ENCODE results near the gene INO80. TPM values are rescaled to one million over a fixed set of nuclear protein-coding genes. Genes with fewer than 3 reads are reported as not detected.

The INO80 gene
- total RNA-seq, 1 experiment from 2014 or later, result 38.4 TPM

- no TSS peak for BruUV-seq (replicated peaks)
- H3K4me3 ChIP-seq (ENCODE audit: low read length), result no peak overlapping the region
- ATAC-seq (no peak), DNase-seq (no peak)
- no peaks in the 10 kb centered on the region for H3K27me3 ChIP-seq (ENCODE audit: low read length)
- no peak overlapping the region for H3K27ac ChIP-seq (ENCODE audit: low read length)
- CTCF ChIA-PET, result no interaction called here
- H3K79me2 ChIP-seq (ENCODE audit: low read length), result no peaks in the 10 kb centered on the region
- no peaks in the 10 kb centered on the region for H4K20me1 ChIP-seq (ENCODE audit: low read length)
- H3K36me3 ChIP-seq (ENCODE audit: low read depth, low read length), result peaks cover 69% of the 10 kb centered on the region
- H2AFZ ChIP-seq (ENCODE audit: low read length), result no peak overlapping the region
- H3F3A ChIP-seq (ENCODE audit: low read length, unreplicated experiment), result no peaks in the 10 kb centered on the region
- TF ChIP-seq CTCF (conservative IDR thresholded peaks at IDR 0.05; ENCODE audit: low read depth, low read length) (no peak), EZH2phosphoT487 (IDR thresholded peaks at IDR 0.05; ENCODE audit: borderline replicate concordance, low read length) (no peak), EZH2 (IDR thresholded peaks at IDR 0.05; ENCODE audit: low read length, unreplicated experiment) (no peak)
- no peak overlapping the region for H3K9ac ChIP-seq (ENCODE audit: low read length)
- H3K4me2 ChIP-seq (ENCODE audit: low read length), result no peak overlapping the region
- intact Hi-C loops (cut with micrococcal nuclease), result no loop called here
- POLR2A ChIA-PET (ENCODE audit: unreplicated experiment), result no interaction called here
- H3K9me2 ChIP-seq (replicated peaks; ENCODE audit: low read length), result no peaks in the 10 kb centered on the region
- no peaks in the 10 kb centered on the region for H3K9me3 ChIP-seq (ENCODE audit: low read length)
- H3K4me1 ChIP-seq (ENCODE audit: insufficient read depth, low read length), result no peaks in the 10 kb centered on the region
These were observed 60.4 kb downstream of the INO80 start for GRCh38 chr15:41055706-41056105.

- POLR2A ChIA-PET (ENCODE audit: unreplicated experiment), result no interaction called here
These were observed 64.9 kb downstream of the INO80 start for GRCh38 chr15:41051139-41051538.

GRCh38 chr15:41048852-41049251 lies 67.2 kb downstream of the INO80 start:
- no peak overlapping the region for H3K27ac ChIP-seq (ENCODE audit: low read length)
- no peak for TF ChIP-seq EZH2phosphoT487 (IDR thresholded peaks at IDR 0.05; ENCODE audit: borderline replicate concordance, low read length)
- TF ChIP-seq CTCF (conservative IDR thresholded peaks at IDR 0.05; ENCODE audit: low read depth, low read length), result no peak
- no peak for TF ChIP-seq EZH2 (IDR thresholded peaks at IDR 0.05; ENCODE audit: low read length, unreplicated experiment)
- DNase-seq (no peak), ATAC-seq (no peak)
- H3K9me3 ChIP-seq (ENCODE audit: low read length), result no peaks in the 10 kb centered on the region
- H3K27me3 ChIP-seq (ENCODE audit: low read length), result no peaks in the 10 kb centered on the region
- no peak overlapping the region for H3K4me2 ChIP-seq (ENCODE audit: low read length)
- intact Hi-C loops (cut with micrococcal nuclease), result no loop called here
- no peaks in the 10 kb centered on the region for H3F3A ChIP-seq (ENCODE audit: low read length, unreplicated experiment)
- no peak overlapping the region for H2AFZ ChIP-seq (ENCODE audit: low read length)
- no peaks in the 10 kb centered on the region for H3K4me1 ChIP-seq (ENCODE audit: insufficient read depth, low read length)
- ChIA-PET POLR2A (ENCODE audit: unreplicated experiment) (interaction anchor here (0.6 kb wide), 1 partner anchor 176 kb away, joined by 3 read pairs; no protein-coding TSS in a partner anchor), CTCF (no interaction called here)
- H3K79me2 ChIP-seq (ENCODE audit: low read length), result no peaks in the 10 kb centered on the region
- no peaks in the 10 kb centered on the region for H3K9me2 ChIP-seq (replicated peaks; ENCODE audit: low read length)
- H3K4me3 ChIP-seq (ENCODE audit: low read length), result no peak overlapping the region
- BruUV-seq (replicated peaks), result TSS peak; percentile 16
- H3K36me3 ChIP-seq (ENCODE audit: low read depth, low read length), result peaks cover 64% of the 10 kb centered on the region
- H3K9ac ChIP-seq (ENCODE audit: low read length), result no peak overlapping the region
- 0 out of 2 replicates have a peak, but pooled peaks cover 2% of the 10 kb centered on the region for H4K20me1 ChIP-seq (ENCODE audit: low read length)

More at GRCh38 chr15:41051139-41051538, 64.9 kb downstream of the INO80 start:
- intact Hi-C loops (cut with micrococcal nuclease), result no loop called here
- Histone ChIP-seq H3K4me1 (ENCODE audit: insufficient read depth, low read length) (no peaks in the 10 kb centered on the region), H3K4me2 (ENCODE audit: low read length) (no peak overlapping the region), H3K79me2 (ENCODE audit: low read length) (no peaks in the 10 kb centered on the region), H3F3A (ENCODE audit: low read length, unreplicated experiment) (no peaks in the 10 kb centered on the region), H3K27ac (ENCODE audit: low read length) (no peak overlapping the region), H3K9me3 (ENCODE audit: low read length) (no peaks in the 10 kb centered on the region), H3K9me2 (replicated peaks; ENCODE audit: low read length) (no peaks in the 10 kb centered on the region), H3K4me3 (ENCODE audit: low read length) (no peak overlapping the region), H3K9ac (ENCODE audit: low read length) (no peak overlapping the region), H3K36me3 (ENCODE audit: low read depth, low read length) (peaks cover 70% of the 10 kb centered on the region), H2AFZ (ENCODE audit: low read length) (no peak overlapping the region), H4K20me1 (ENCODE audit: low read length) (no peaks in the 10 kb centered on the region), H3K27me3 (ENCODE audit: low read length) (no peaks in the 10 kb centered on the region)
- BruUV-seq (replicated peaks), result no TSS peak
- TF ChIP-seq EZH2phosphoT487 (IDR thresholded peaks at IDR 0.05; ENCODE audit: borderline replicate concordance, low read length) (no peak), EZH2 (IDR thresholded peaks at IDR 0.05; ENCODE audit: low read length, unreplicated experiment) (no peak)
- no peak for DNase-seq
- no peak for ATAC-seq
- CTCF ChIA-PET, result no interaction called here
